ENCODE data around the gene ZNF850. TPM values are rescaled to one million over a fixed set of nuclear protein-coding genes. Genes with fewer than 3 reads are reported as not detected.
A peak's percentile ranks its signal among the peaks of the same experiment; 100 is the strongest.

The ZNF850 gene
- total and polyA plus RNA-seq, 2 of the 13 experiments (the other 11 are each of a cell fraction or from before 2014, with no cell fraction given) = 0.78 to 6.6 TPM

- peak; percentile 49 to 65 for TF ChIP-seq POLR2A (IDR thresholded peaks at IDR 0.05; ENCODE audit: insufficient read depth in 1 of 2, low read depth in 2 of 2, low read length in 2 of 2)
- peak; percentile 35; the same call in 1 of the 2 replicates for TF ChIP-seq CREB1 (IDR thresholded peaks at IDR 0.05)
- peak; percentile 89 for TF ChIP-seq CREB1 (CRISPR knock-in tag; IDR thresholded peaks at IDR 0.05)
- peak; percentile 59; the same call in 1 of the 2 replicates for TF ChIP-seq ZNF317 (CRISPR knock-in tag; IDR thresholded peaks at IDR 0.05)
- TF ChIP-seq ZNF281 (CRISPR knock-in tag; IDR thresholded peaks at IDR 0.05; ENCODE audit: borderline replicate concordance) = no peak
- TF ChIP-seq FOXP4 (CRISPR knock-in tag; IDR thresholded peaks at IDR 0.05) = no peak
- TF ChIP-seq SNAPC4 (CRISPR knock-in tag; IDR thresholded peaks at IDR 0.05) = peak; percentile 80
- TF ChIP-seq ZEB1 (IDR thresholded peaks at IDR 0.05; ENCODE audit: insufficient replicate concordance, low read depth) = no peak
- TF ChIP-seq ZSCAN5A (CRISPR knock-in tag; IDR thresholded peaks at IDR 0.05; ENCODE audit: borderline replicate concordance) = no peak
- no peak for TF ChIP-seq RBAK (CRISPR knock-in tag; IDR thresholded peaks at IDR 0.05)
- no peak for TF ChIP-seq ZNF570 (CRISPR knock-in tag; IDR thresholded peaks at IDR 0.05; ENCODE audit: borderline replicate concordance)
- TF ChIP-seq ZNF644 (CRISPR knock-in tag; IDR thresholded peaks at IDR 0.05; ENCODE audit: low read depth) = no peak
- no peak for TF ChIP-seq ZNF34 (CRISPR knock-in tag; IDR thresholded peaks at IDR 0.05; ENCODE audit: borderline replicate concordance)
- TF ChIP-seq, protein P1, sequence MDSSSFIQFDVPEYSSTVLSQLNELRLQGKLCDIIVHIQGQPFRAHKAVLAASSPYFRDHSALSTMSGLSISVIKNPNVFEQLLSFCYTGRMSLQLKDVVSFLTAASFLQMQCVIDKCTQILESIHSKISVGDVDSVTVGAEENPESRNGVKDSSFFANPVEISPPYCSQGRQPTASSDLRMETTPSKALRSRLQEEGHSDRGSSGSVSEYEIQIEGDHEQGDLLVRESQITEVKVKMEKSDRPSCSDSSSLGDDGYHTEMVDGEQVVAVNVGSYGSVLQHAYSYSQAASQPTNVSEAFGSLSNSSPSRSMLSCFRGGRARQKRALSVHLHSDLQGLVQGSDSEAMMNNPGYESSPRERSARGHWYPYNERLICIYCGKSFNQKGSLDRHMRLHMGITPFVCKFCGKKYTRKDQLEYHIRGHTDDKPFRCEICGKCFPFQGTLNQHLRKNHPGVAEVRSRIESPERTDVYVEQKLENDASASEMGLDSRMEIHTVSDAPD (CRISPR knock-in tag; IDR thresholded peaks at IDR 0.05) = 0 out of 2 replicates have a peak, but pooled peaks have one; percentile 21
- no peak for TF ChIP-seq TCF12 (IDR thresholded peaks at IDR 0.05)
- TF ChIP-seq TCF12 (CRISPR knock-in tag; IDR thresholded peaks at IDR 0.05) = peak; percentile 61; the same call in 1 of the 2 replicates
These were observed at the start of gene ZNF850 (continued) for GRCh38 chr19:36772311-36773222.
